ENCODE results near the gene SARS2. TPM values are rescaled to one million over a fixed set of nuclear protein-coding genes. Genes with fewer than 3 reads are reported as not detected.
"Not testable (repeated sequence)": the region's sequence is repeated elsewhere in the genome, so short reads cannot be mapped to it uniquely, and the experiment has no call there.

The SARS2 gene
- polyA plus RNA-seq (ENCODE audit: insufficient read length in 4 of 4): 10 to 100 TPM; 31.3 to 72.0 (median 53.4) TPM

GRCh38 chr19:38929929-38930775 is at the start of gene SARS2:
Gene SARS2, minus strand, starts transcription at chr19:38930763. Its CDS starts 27 bp downstream, at chr19:38930736.
- DNase-seq (ENCODE audit: low read depth in 4 of 4, low spot score in 2 of 4): peak in 3 of 4 donors; percentile 88 to 99 (median 91)

- no peak for DNase-seq (ENCODE audit: low read depth in 4 of 4, low spot score in 2 of 4)
Observed at GRCh38 chr19:38979812-38980211, 49.2 kb upstream of the SARS2 start.

GRCh38 chr19:38978326-38978689 is 47.7 kb upstream of the SARS2 start:
- DNase-seq (ENCODE audit: low read depth in 4 of 4, low spot score in 2 of 4): no peak

- DNase-seq (ENCODE audit: low read depth in 4 of 4, low spot score in 2 of 4): no peak
Observed at GRCh38 chr19:38977445-38978325, 47.1 kb upstream of the SARS2 start.

GRCh38 chr19:38975861-38976271 is 45.3 kb upstream of the SARS2 start:
- DNase-seq (ENCODE audit: low read depth in 4 of 4, low spot score in 2 of 4): peak in 3 of 4 donors; percentile 36 to 55 (median 40)

- DNase-seq (ENCODE audit: low read depth in 4 of 4, low spot score in 2 of 4): peak in 3 of 4 donors; percentile 55 to 66 (median 56)
Observed at GRCh38 chr19:38975214-38975860, 44.8 kb upstream of the SARS2 start, which contains the start of gene FBXO17. Gene FBXO17, minus strand, starts transcription at chr19:38975742. Its CDS starts 25,423 bp downstream, at chr19:38950319.

- DNase-seq (ENCODE audit: low read depth in 4 of 4, low spot score in 2 of 4): peak in 1 of 4 donors; percentile 59
Observed at GRCh38 chr19:38974624-38975213, 44.2 kb upstream of the SARS2 start.

- no peak for DNase-seq (ENCODE audit: low read depth in 4 of 4, low spot score in 2 of 4)
Observed at GRCh38 chr19:38971672-38972071, 41.1 kb upstream of the SARS2 start.

- DNase-seq (ENCODE audit: low read depth in 4 of 4, low spot score in 2 of 4): no peak
Observed at GRCh38 chr19:38970664-38971532, 40.3 kb upstream of the SARS2 start.

- not testable (repeated sequence) for DNase-seq (ENCODE audit: low read depth in 4 of 4, low spot score in 2 of 4)
Observed at GRCh38 chr19:38966149-38966548, 35.6 kb upstream of the SARS2 start.

- no peak for DNase-seq (ENCODE audit: low read depth in 4 of 4, low spot score in 2 of 4)
Observed at GRCh38 chr19:38964738-38965137, 34.2 kb upstream of the SARS2 start.

- no peak for DNase-seq (ENCODE audit: low read depth in 4 of 4, low spot score in 2 of 4)
Observed at GRCh38 chr19:38959618-38960017, 29.1 kb upstream of the SARS2 start.

- no peak for DNase-seq (ENCODE audit: low read depth in 4 of 4, low spot score in 2 of 4)
Observed at GRCh38 chr19:38958301-38958700, 27.7 kb upstream of the SARS2 start.

- DNase-seq (ENCODE audit: low read depth in 4 of 4, low spot score in 2 of 4): no peak
Observed at GRCh38 chr19:38956264-38956663, 25.7 kb upstream of the SARS2 start.

GRCh38 chr19:38953677-38954076 is 23.1 kb upstream of the SARS2 start:
- DNase-seq (ENCODE audit: low read depth in 4 of 4, low spot score in 2 of 4): no peak

GRCh38 chr19:38952395-38953165 is 22.0 kb upstream of the SARS2 start:
- DNase-seq (ENCODE audit: low read depth in 4 of 4, low spot score in 2 of 4): peak in 3 of 4 donors; percentile 45 to 68 (median 57)

GRCh38 chr19:38951187-38951586 is 20.6 kb upstream of the SARS2 start:
- no peak for DNase-seq (ENCODE audit: low read depth in 4 of 4, low spot score in 2 of 4)

GRCh38 chr19:38949580-38950367 is 19.2 kb upstream of the SARS2 start:
- DNase-seq (ENCODE audit: low read depth in 4 of 4, low spot score in 2 of 4): peak in 2 of 4 donors; percentile 61 to 73
